GM12874 (cell line): ENCODE data around the gene PRAF2.

Source experiments
- CTCF ChIP-seq: IDR thresholded peaks from 2 replicates; pipeline ENCODE4 v1.5.1; 2011; ENCODE audit warnings: low read depth, mild to moderate bottlenecking, control low read depth, low read length, moderate library complexity; ENCODE audit not compliant: insufficient read depth

The PRAF2 gene

DNA sequence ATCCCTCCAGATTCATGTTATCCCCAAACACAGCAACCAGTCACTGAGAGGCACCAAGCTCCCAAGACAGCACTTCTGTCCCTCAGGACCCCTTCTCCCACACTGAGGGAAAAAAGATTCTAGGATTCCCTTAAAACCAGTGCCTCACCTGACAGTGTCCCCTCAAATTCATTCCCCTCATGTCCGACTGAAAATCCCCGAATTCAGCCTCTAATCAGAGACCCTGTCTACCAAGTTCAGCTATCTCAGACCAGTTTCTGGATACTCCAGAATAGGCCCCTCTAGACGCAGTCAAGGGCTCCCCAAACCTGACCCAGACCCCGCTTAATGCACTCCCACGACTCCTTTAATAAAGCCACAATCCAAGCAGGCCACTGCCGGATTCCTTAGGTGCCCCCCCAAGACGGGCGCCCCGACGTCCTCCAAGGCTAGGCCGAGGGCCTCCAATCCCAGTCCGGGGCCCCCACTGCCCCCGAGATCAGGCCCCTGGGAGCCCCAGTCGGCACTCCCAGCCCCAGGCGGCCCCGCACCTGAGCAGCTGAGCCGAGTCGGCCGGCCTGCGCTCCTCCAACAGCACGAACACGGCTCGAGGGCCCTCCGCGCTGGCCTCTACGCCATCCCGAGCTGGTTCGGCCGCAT is 31.1 kb downstream of the PRAF2 start:
- no peak for TF ChIP-seq CTCF

DNA sequence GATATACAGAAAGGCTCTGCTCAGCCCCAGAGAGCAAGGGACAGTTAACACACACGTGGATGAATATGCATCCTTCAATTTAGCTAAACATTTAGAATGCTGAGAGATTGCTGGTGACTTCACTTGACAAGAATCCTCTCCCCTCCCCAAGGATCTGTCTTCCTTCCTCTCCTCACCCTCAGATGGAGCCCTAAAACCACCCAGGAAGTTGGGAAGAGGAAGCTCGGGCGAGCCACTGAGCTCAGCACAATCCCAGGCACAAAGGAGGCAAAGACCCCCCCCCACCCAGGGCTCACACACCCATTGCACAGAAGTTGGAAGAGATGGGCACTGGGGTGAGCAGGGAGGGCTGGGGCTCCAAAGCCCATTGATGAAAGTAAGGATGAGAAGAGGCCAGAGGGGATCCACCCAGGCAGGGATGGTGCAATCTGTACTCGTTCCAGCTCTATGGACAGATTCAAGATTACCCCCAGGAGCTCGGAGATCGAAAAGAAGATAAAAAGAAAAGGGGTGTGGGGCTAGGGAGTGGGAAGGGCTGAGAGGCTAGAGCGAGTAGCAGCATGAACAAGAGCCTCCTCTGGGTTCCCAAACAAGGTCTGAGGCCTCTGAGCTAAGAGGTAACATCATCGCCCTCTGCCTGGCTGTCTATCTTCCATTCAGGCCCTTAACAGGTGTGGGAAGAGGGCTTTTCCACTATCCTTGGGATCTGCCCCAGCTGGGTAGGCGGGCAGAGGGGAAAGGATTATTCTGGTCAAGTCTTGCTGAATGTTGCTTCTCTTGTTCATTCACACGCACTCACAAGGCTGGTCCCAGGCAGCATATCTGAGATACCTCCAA is 31.8 kb downstream of the PRAF2 start:
- TF ChIP-seq CTCF = no peak

DNA sequence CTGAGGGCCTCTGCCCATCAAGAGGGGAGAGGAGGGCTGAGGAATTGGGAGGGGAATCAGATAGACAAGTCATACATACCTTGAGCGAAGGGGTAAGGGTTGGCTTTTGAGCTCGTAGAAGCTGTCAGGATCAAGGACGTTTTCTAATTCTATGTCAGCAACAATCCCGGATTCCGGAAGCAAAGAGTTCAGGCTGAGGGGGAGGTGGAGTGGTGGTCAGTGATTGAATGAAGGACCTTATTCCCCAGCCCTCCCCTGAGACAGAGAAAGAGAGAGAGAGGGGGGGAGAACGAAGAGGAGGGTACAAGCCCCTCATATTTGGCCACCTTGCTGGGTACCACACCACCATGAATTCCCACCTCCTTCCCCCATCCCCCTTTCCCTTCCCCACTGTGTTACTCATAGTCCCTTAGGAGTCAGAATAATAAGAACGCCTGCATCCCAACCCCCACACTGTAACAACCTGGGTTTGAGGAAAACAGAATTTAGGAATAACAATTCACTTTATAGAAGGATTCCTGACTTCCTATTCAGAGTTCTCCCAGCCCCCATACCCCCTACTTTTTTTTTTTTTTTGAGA is 33.3 kb downstream of the PRAF2 start:
- no peak for TF ChIP-seq CTCF

- TF ChIP-seq CTCF = no peak
Measured at GRCh38 chrX:49039598-49040375, 34.0 kb downstream of the PRAF2 start.

DNA sequence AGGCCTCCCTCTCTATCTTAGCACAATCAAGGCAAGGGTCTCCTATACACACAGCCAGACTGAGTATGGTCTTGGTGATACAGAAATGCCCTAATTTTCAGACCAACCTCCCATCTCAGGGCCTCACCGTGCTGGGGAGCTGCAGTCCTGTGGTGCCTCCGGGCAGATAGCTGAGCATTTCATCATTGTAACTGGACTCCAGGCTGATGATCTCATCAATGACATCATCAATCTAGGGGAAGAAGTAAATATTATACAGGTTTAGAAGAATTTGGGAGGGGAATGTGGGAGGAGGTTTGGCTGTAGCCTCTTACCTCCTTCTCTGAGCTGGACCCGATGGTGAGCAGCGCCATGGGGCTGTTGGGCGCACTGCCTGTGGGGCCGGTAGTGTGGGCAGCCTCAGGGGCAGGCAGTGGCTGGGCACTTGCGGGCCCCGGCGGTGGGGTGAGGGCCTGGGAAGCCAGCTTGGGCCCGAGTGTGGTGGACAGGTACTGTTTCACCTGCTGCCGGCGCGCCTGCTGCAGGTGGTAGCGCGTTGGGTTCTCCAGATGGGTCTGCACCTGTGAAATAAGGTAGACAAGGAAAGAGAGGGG is 35.8 kb downstream of the PRAF2 start:
- TF ChIP-seq CTCF = no peak

GRCh38 chrX:49030283-49030682 is 43.5 kb downstream of the PRAF2 start:
- no peak for TF ChIP-seq CTCF
